Measurements from ENCODE around the gene OR52M1. TPM values are rescaled to one million over a fixed set of nuclear protein-coding genes. Genes with fewer than 3 reads are reported as not detected.
A peak's percentile ranks its signal among the peaks of the same experiment; 100 is the strongest.

Gene OR52M1
- total RNA-seq, 4 donors from 2014 or later, result not detected

DNA sequence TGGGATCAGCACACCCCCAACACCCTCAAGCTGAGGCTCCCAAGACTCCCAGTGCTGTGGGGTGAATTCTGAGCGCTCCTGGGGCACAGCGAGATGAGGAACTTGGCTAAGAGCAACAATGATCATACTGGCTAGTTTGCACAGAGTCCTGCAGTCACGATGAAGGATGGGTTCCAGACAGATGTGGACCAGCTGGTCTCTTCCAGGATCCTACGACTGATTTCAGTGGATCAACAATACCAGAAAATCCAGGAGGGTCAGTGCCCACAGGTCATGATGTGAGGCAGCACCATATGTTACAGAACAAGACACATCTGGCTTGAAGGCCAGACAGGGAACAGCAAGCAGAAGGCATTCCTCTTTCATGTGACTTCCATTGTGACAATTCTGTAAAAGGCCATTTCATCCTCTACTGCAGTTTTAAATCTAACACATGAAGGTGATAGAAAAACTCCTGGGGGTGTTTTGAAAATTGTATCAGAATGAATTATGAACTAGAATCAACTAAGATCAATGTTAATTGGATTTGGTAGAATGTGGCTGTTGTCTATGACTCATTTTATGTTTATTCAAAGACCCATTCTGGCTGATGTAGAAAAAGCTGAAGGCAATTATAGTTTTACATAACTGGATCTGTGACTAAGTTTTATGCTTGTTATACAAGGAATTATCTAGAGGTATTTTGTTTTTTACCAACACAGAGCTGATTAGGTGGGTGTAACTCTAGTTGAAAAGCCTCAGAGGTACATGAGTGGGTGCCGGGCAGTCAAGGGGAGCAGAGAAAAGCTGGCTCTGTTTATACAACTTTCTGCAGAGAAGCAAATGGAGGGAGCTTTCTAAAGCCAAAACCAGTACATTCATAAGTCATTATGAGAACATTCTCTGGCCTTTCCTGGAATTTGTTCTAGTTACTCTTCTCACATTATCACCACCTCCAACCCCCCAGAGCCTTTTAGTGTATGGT, 33.4 kb upstream of the OR52M1 start:
- H3K27ac ChIP-seq, result peak overlapping the region in 1 of 4 donors; percentile 28
- DNase-seq, result no peak
- no peak for TF ChIP-seq POLR2A (IDR thresholded peaks at IDR 0.05)
- TF ChIP-seq CTCF (IDR thresholded peaks at IDR 0.05), result no peak

DNA sequence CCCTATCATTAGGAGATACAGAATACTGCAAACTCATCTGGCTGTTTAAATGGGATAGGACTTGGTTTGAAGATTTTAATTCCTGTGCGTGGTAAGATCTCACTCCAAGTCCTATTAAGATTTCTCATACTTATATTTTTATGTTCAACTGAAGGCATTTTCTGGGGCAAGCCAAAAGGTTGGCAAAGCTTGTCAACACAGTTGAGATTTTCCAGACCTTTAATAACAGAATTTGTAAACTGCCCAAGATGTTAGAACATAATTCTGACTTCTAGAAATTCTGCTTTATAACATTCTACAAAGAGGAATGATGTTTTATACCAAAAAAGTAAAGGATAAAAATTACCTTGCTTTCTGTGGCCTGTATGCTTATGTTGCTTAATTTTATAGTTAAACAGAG, 30.8 kb upstream of the OR52M1 start:
- no peak for DNase-seq
- H3K36me3 ChIP-seq, result no peaks in the 10 kb centered on the region
- H3K27me3 ChIP-seq, result no peaks in the 10 kb centered on the region
- H3K27ac ChIP-seq, result no peak overlapping the region
- peaks cover 0 to 11% (median 0%) of the 10 kb centered on the region in 3 donors for H3K4me1 ChIP-seq
- TF ChIP-seq CTCF (IDR thresholded peaks at IDR 0.05) (no peak), POLR2A (IDR thresholded peaks at IDR 0.05) (no peak)
- intact Hi-C loops (cut with DNase I), result no loop called here
- WGBS, 2 donors, result 70 to 81% methylated on average over 1 of the region's 1 CpG
- H3K4me3 ChIP-seq, result no peak overlapping the region
- H3K9me3 ChIP-seq, result no peaks in the 10 kb centered on the region

More for the DNA sequence above, 33.4 kb upstream of the OR52M1 start:
- Histone ChIP-seq H3K4me1 (peaks cover 0 to 11% (median 0%) of the 10 kb centered on the region in 3 donors), H3K4me3 (no peak overlapping the region), H3K36me3 (no peaks in the 10 kb centered on the region), H3K27me3 (no peaks in the 10 kb centered on the region), H3K9me3 (no peaks in the 10 kb centered on the region)
- 14 to 28% methylated on average over 3 to 5 of the region's 5 CpGs for WGBS, 2 donors
- intact Hi-C loops (cut with DNase I), result no loop called here

GRCh38 chr11:4522339-4522738, 22.7 kb upstream of the OR52M1 start:
- Histone ChIP-seq H3K9me3 (no peaks in the 10 kb centered on the region), H3K4me3 (no peak overlapping the region), H3K36me3 (no peaks in the 10 kb centered on the region), H3K27ac (no peak overlapping the region), H3K4me1 (no peaks in the 10 kb centered on the region), H3K27me3 (no peaks in the 10 kb centered on the region)
- DNase-seq, result no peak
- intact Hi-C loops (cut with DNase I), result no loop called here
- WGBS, 2 donors, result 44 to 53% methylated on average over 2 of the region's 2 CpGs
- TF ChIP-seq POLR2A (IDR thresholded peaks at IDR 0.05), result no peak
- no peak for TF ChIP-seq CTCF (IDR thresholded peaks at IDR 0.05)

DNA sequence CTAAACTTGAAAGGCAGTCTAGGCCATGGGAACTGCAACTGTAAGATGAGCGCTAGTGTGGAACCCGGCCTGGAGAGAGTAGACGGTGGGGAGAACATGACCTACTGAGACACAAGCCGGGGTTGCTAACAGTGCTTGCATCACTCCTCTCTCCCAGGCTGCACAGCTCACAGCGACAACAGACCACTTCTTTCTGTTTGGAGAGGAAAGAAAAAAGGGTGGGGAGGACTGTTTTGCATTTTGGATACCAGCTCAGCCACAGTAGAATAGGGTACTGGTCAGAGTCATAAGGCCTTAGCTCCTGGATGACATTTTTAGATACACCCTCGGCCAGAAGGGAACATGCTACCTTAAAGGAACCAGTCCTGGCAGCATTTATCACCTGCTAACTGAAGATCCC, 22.2 kb upstream of the OR52M1 start:
- TF ChIP-seq CTCF (IDR thresholded peaks at IDR 0.05) (no peak), POLR2A (IDR thresholded peaks at IDR 0.05) (no peak)
- WGBS, 2 donors, result 85 to 91% methylated on average over 6 of the region's 6 CpGs
- Histone ChIP-seq H3K36me3 (no peaks in the 10 kb centered on the region), H3K4me1 (no peaks in the 10 kb centered on the region), H3K27ac (no peak overlapping the region), H3K4me3 (no peak overlapping the region), H3K27me3 (no peaks in the 10 kb centered on the region), H3K9me3 (no peaks in the 10 kb centered on the region)
- DNase-seq, result no peak
- intact Hi-C loops (cut with DNase I), result no loop called here

DNA sequence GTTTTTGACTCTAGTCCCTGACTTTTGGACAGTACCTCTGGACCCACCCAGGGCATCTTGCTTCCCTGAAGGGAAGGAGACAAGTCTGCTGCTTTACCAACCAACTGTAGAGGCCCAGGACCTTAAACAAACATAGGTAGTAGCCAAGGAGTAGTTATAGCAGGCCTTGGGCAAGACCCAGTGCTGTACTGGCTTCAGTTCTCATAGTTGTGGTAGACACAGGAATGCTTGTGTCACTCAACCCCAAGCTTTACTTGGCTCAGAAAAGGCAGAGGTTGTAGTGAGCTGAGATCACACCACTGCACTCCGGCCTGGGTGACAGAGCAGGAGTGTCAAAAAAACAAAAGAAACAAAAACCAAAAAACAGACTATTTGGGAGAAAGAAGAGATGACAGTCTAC, 21.3 kb upstream of the OR52M1 start:
- Histone ChIP-seq H3K27me3 (no peaks in the 10 kb centered on the region), H3K9me3 (no peaks in the 10 kb centered on the region), H3K27ac (no peak overlapping the region), H3K36me3 (no peaks in the 10 kb centered on the region), H3K4me3 (no peak overlapping the region), H3K4me1 (no peaks in the 10 kb centered on the region)
- 67 to 71% methylated on average over 1 of the region's 1 CpG for WGBS, 2 donors
- intact Hi-C loops (cut with DNase I), result no loop called here
- TF ChIP-seq POLR2A (IDR thresholded peaks at IDR 0.05) (no peak), CTCF (IDR thresholded peaks at IDR 0.05) (no peak)
- no peak for DNase-seq
